HG03432 (cell line): ENCODE data around the gene CDC25A.
A peak's percentile ranks its signal among the peaks of the same experiment; 100 is the strongest.
"Not testable (repeated sequence)": the region's sequence is repeated elsewhere in the genome, so short reads cannot be mapped to it uniquely, and the experiment has no call there.

ENCODE experiments used
- ATAC-seq: cut with Tn5 transposase; IDR thresholded peaks from one replicate; pipeline ENCODE4 v1.9.1; 2021; ENCODE audit warnings: mild to moderate bottlenecking, moderate library complexity; ENCODE audit not compliant: unreplicated experiment

The CDC25A gene

DNA sequence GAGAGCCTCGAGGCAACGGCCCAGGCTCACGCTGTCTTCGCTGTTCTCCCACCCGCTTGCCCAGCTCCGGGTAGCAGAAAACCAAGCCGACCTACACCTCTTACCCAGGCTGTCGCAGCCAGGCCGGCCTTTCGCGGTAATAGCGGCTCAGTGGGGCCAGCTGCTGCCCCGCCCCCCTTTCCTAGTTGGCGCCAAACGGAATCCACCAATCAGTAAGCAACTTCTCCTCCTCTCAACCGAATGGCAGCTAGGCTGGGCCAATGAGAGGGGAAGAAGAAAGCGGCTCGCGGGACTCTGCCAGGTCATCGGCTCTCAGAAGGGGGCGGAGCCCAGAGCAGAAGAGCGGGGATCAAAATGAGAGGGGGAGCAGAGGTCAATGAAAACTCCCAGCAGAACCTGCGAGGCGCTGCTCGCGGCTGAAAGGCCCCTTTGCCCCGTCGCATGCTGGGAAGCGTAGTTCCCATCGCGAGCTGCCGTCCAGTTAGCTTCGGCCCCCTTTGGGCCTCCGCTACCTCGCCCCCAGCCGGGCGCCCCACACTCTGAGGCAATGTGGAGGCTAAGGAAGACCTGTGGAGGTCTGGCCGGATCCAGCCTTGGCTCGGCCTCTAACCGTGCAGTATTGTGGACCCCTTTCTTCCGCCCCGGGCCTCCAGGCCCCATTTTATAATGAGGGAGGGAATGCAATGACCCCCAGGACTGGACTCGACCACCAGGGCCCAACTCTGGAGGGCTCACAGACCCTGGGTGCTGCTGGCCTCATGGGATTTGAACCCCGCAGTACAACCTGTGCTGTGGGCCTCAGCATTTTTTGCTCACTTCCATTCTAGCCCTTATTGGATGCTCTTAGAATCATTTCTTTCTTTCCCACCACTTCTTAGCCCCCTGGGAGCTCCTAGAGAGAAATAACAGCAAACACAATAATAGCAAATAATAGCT lies at the start of gene CDC25A:
Gene CDC25A (minus strand): TSS at position 152 of the 936 bp plus-strand sequence. CDS start 470 bp downstream, outside the sequence.
- ATAC-seq, result peak; percentile 94

- no peak for ATAC-seq
These were observed 48.3 kb upstream of the CDC25A start for GRCh38 chr3:48236531-48236930.

GRCh38 chr3:48233542-48233941 lies 45.3 kb upstream of the CDC25A start:
- ATAC-seq, result no peak

- no peak for ATAC-seq
These were observed 44.5 kb upstream of the CDC25A start for GRCh38 chr3:48232734-48233133.

- no peak for ATAC-seq
These were observed 44.0 kb upstream of the CDC25A start for GRCh38 chr3:48232232-48232631.

DNA sequence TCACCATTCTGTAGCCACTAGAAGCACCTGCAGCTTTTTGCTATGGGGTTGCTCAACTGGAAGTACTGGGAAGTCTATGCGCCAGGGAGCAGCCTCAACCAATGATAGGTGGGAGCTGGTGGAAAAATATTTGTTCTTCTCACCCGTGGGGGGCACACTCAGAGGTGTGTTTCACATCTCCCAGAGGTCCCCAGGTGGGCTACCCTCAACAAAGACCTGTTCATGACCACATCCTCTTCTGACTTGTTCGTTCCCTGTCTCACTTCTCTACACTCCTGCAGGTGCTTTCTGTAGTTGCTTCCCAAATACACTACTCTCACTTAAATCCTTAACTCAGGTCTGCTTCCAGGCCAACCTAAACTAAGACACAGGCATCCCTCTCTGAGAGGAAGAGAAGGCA lies 38.7 kb upstream of the CDC25A start:
- no peak for ATAC-seq

DNA sequence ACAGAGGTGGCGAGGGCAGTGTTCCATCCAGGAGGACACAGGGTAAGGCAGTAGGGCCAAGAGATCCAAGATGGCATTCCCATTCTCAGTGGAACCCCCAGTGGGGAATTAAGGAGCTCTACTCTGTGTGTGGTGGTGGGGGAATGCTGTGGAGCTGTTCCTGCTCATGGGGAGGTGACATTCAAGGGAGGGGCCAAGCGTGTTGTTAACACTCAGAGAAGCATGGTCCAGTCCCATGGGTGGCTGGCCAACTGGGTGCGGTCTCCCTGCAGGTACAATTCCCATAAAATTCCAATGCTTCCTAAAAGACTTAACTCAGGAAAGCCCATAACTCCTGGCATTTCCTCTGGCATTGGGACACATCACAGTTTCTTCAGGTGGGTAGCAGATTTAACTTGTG lies 37.4 kb upstream of the CDC25A start:
- no peak for ATAC-seq

DNA sequence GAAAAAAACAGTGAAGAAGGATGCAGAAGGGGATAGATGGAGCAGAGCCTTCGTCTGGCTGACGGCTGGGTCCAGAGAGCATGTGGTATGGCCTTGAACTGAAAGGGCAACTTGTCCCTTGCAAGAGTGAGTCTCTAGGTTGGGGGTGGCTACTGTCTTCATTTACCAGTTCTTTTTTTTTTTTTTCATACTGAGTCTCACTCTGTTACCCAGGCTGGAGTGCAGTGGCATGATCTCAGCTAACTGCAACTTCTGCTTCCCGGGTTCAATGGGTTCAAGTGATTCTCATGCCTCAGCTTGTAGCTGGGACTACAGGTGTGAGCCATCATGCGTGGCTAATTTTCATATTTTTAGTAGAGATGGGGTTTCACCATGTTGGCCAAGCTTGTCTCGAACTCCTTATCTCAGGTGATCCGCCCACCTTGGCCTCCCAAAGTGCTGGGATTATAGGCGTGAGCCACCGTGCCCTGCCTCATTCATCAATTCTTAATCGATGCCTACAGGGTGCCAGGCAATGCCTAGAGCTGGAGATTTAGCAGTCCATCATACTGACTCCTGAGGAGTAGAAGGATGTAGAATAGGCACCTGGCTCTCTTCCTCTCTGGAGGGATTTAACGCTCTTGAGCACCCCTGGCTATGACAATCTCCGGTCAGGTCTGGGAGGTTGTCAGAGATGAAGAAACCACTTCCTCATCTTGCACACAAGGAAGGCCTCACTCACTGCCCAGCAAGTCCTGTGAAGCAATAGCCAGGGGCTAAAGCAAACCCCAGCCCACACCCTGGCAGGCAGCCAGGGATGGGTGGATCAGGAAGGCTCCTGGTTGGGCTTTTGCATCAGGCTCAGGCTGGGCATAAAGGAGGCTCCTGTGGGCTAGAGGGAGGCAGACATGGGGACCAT lies 34.6 kb upstream of the CDC25A start, which contains the start of gene CAMP:
Gene CAMP (plus strand): TSS at position 880 of the 898 bp plus-strand sequence. CDS start 17 bp downstream, at position 897.
- peak; percentile 60 for ATAC-seq

DNA sequence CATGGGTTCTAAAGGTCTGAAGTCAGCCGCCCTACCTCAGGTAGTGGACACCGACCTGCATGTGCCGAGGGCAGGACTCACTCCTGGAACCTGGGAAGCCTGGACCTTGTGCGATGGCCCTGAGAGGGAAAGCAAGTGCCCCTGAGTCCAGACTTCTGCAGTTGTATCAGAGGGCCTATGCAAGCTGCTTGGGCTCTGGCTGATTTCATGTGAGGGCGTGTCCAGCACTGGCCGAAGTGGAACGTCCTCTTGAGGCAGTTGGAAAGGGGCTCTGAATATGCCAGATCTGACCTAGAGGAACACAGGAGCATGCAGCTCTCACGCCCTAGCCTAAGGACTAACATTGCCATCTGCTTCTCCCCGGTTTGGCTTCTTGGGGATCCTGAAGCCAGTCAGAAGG lies 32.5 kb upstream of the CDC25A start:
- no peak for ATAC-seq

GRCh38 chr3:48219543-48219942 lies 31.3 kb upstream of the CDC25A start:
- no peak for ATAC-seq

- ATAC-seq, result no peak
These were observed 30.3 kb upstream of the CDC25A start for GRCh38 chr3:48218537-48218936.

GRCh38 chr3:48217449-48217848 lies 29.2 kb upstream of the CDC25A start:
- ATAC-seq, result no peak

DNA sequence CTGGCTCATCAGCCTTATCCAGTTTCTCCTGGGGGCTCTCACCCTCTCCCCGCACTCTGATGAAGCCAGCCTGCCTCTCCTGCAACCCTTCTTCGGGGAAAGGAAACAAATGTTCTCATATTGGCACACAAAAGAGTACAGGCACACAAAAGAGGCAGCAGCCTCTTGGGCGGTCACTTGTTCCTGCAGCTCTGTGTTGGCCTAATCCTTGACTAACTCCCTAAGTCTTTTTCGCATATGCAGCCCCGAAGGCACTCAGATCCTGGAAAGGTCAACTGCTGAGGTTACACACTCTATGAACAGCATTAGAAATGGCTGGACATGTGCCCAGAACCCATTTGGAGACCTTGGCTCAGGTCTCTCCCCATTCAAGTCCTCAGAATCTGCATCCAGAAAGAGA lies 27.7 kb upstream of the CDC25A start:
- ATAC-seq, result no peak

GRCh38 chr3:48215466-48215865 lies 27.2 kb upstream of the CDC25A start:
- no peak for ATAC-seq

- ATAC-seq, result no peak
These were observed 26.8 kb upstream of the CDC25A start for GRCh38 chr3:48215019-48215418.

GRCh38 chr3:48214225-48214624 lies 26.0 kb upstream of the CDC25A start:
- ATAC-seq, result no peak

DNA sequence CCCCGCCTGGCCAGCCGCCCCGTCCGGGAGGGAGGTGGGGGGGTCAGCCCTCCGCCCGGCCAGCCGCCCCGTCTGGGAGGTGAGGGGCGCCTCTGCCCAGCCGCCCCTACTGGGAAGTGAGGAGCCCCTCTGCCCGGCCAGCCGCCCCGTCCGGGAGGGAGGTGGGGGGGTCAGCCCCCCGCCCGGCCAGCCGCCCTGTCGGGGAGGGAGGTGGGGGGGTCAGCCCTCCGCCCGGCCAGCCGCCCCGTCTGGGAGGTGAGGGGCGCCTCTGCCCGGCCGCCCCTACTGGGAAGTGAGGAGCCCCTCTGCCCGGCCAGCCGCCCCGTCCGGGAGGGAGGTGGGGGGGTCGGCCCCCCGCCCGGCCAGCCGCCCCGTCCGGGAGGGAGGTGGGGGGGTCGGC lies 23.6 kb upstream of the CDC25A start:
- not testable (repeated sequence) for ATAC-seq

DNA sequence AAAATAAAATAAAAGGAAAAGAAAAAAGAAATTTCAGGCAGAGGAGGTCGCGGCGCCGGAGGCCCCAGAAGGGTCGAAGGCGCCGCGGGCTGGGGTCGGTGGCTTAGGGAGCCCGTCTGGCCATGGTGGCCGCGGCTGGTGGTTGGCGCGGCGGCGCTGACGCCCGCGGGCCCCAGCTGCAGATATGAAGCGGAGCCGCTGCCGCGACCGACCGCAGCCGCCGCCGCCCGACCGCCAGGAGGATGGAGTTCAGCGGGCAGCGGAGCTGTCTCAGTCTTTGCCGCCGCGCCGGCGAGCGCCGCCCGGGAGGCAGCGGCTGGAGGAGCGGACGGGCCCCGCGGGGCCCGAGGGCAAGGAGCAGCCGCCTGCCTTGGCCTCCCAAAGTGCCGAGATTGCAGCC lies 22.3 kb upstream of the CDC25A start:
- ATAC-seq, result not testable (repeated sequence)

- ATAC-seq, result no peak
These were observed 21.2 kb upstream of the CDC25A start for GRCh38 chr3:48209445-48209844.

DNA sequence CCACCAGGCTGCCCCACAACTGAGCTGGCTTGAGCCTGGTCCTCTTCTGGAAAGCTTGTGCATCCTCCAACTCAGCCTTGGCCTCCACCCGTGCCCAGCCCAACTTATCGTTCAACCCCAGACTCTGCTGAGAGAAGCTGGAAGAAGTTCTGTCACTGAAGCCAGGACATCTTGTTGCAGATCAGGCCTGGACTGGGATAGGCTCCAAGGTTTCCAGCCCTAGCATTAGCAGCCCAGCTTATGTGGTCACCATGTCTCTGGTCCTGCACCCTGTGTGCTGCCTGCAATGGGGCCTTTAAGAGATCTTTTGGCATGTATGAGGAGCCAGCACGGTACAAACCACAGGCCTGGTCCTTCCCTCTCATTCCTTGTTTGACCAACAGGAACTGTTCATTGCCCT lies 19.9 kb upstream of the CDC25A start:
- no peak for ATAC-seq

DNA sequence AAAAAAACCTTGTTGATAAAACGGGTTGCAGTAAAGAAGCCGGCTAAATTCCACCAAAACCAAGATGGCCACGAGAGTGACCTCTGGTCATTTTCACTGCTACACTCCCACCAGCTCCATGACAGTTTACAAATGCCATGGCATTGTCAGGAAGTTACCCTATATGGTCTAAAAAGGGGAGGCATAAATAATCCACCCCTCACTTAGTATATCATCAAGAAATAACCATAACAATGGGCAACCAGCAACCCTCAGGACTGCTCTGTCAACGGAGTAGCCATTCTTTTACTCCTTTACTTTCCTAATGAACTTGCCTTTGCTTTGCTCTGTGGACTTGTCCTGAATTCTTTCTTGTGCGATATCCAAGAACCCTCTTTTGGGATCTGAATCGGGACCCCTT lies 14.4 kb upstream of the CDC25A start:
- ATAC-seq, result no peak

GRCh38 chr3:48199117-48199516 lies 10.9 kb upstream of the CDC25A start:
- ATAC-seq, result no peak
